Activated CD8-positive, alpha-beta T cell treated with anti-CD3 and anti-CD28 coated beads, Interleukin-2, amount 10 ng/mL, durations not matched to agents 7 days and 5 days (primary cell): ENCODE data around the gene PPP1R7. TPM values are rescaled to one million over a fixed set of nuclear protein-coding genes. Genes with fewer than 3 reads are reported as not detected.

Experiments used
- ATAC-seq: fragments of 150-1000 bp; cut with Tn5 transposase; one replicate; pipeline ENCODE4 v1.10.0; 2021; ENCODE audit warnings: moderate library complexity
- CTCF ChIA-PET: fragments of 350-600 bp; sonication (Branson Sonifier 250); formaldehyde crosslinking; loops from one replicate; lab custom pipeline; 2021; ENCODE audit warnings: antibody characterized with exemption; lab: Charles Lee
- POLR2A ChIA-PET: fragments of 350-600 bp; sonication (Branson Sonifier 250); formaldehyde crosslinking; loops from one replicate; lab custom pipeline; 2021; ENCODE audit warnings: antibody characterized with exemption; lab: Charles Lee
- DNase-seq: peaks from one replicate; pipeline ENCODE4 v3.0.0-alpha.2; 2020
- H3K27ac Mint-ChIP-seq: one replicate; pipeline ENCODE4 v1.8.0; 2021; ENCODE audit warnings: mild to moderate bottlenecking, mixed read lengths
- H3K27me3 Mint-ChIP-seq: one replicate; pipeline ENCODE4 v1.8.0; 2021; ENCODE audit warnings: low read depth, mixed read lengths
- H3K36me3 Mint-ChIP-seq: one replicate; pipeline ENCODE4 v1.8.0; 2021; ENCODE audit warnings: low read depth, mixed read lengths
- H3K4me1 Mint-ChIP-seq: one replicate; pipeline ENCODE4 v1.8.0; 2021; ENCODE audit warnings: low read depth, mixed read lengths
- H3K4me3 Mint-ChIP-seq: one replicate; pipeline ENCODE4 v1.8.0; 2021; ENCODE audit warnings: mild to moderate bottlenecking, mixed read lengths
- H3K9me3 Mint-ChIP-seq: one replicate; pipeline ENCODE4 v1.8.0; 2022; ENCODE audit warnings: mixed read lengths; ENCODE audit not compliant: insufficient read depth
- total RNA-seq, 2 experiments: library from RNA; stranded (reverse); gene quantifications; one replicate each; pipeline ENCODE4 v1.2.3, GENCODE V29; 2021

The PPP1R7 gene
- total RNA-seq, 2 experiments from 2014 or later = 90.8 to 97.2 TPM

- Mint-ChIP-seq H3K27ac (no peak overlapping the region), H3K27me3 (no peaks in the 10 kb centered on the region), H3K36me3 (peaks cover 11% of the 10 kb centered on the region), H3K4me1 (no peaks in the 10 kb centered on the region), H3K4me3 (no peak overlapping the region), H3K9me3 (no peaks in the 10 kb centered on the region)
- ATAC-seq (no peak), DNase-seq (no peak)
- ChIA-PET POLR2A (interaction anchor here (0.8 kb wide), 1 partner anchor 17 kb away, joined by 3 read pairs; no protein-coding TSS in a partner anchor), CTCF (no interaction called here)
Observed at GRCh38 chr2:241134711-241135110, 15.6 kb upstream of the PPP1R7 start.

DNA sequence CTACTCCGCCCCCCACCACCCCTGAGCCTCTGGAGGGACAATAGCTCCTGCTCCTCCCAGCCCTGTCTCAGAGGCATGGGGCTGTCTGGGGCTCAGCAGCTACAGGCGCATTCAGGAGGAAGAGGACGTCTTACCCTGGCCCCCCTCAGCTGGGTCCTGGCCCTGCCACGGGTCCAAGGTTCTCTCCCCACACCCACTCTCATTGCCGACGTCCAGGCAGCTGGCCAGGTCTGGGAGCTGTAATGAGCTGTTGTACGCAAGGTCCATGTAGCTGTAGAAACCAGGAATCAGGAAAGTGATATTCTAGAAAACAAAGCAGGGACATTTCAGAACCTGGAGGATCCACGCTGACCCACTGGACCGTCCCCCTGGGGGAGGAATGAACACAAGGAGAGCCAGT is 14.5 kb upstream of the PPP1R7 start:
- ATAC-seq (no peak), DNase-seq (no peak)
- ChIA-PET CTCF (no interaction called here), POLR2A (interaction anchor here (0.6 to 0.8 kb wide), 2 partner anchors 10 to 15 kb away, joined by 3 read pairs; no protein-coding TSS in a partner anchor)
- Mint-ChIP-seq H3K4me3 (no peak overlapping the region), H3K27me3 (no peaks in the 10 kb centered on the region), H3K36me3 (peaks cover 7% of the 10 kb centered on the region), H3K9me3 (no peaks in the 10 kb centered on the region), H3K4me1 (no peaks in the 10 kb centered on the region), H3K27ac (no peak overlapping the region)

- H3K9me3 Mint-ChIP-seq = no peaks in the 10 kb centered on the region
- ChIA-PET CTCF (interaction anchor here (1.0 kb wide), 1 partner anchor 9 kb away, joined by 3 read pairs; no protein-coding TSS in a partner anchor), POLR2A (interaction anchor here (0.6 kb wide), 1 partner anchor 10 kb away, joined by 3 read pairs; no protein-coding TSS in a partner anchor)
- no peak for ATAC-seq
- peaks cover 7% of the 10 kb centered on the region for H3K36me3 Mint-ChIP-seq
- H3K4me1 Mint-ChIP-seq = no peaks in the 10 kb centered on the region
- no peak overlapping the region for H3K27ac Mint-ChIP-seq
- no peak overlapping the region for H3K4me3 Mint-ChIP-seq
- H3K27me3 Mint-ChIP-seq = no peaks in the 10 kb centered on the region
- no peak for DNase-seq
Observed at GRCh38 chr2:241136191-241136590, 14.1 kb upstream of the PPP1R7 start.

- Mint-ChIP-seq H3K4me3 (no peak overlapping the region), H3K9me3 (no peaks in the 10 kb centered on the region), H3K4me1 (no peaks in the 10 kb centered on the region), H3K36me3 (peaks cover 7% of the 10 kb centered on the region), H3K27ac (no peak overlapping the region), H3K27me3 (no peaks in the 10 kb centered on the region)
- ChIA-PET POLR2A (no interaction called here), CTCF (interaction anchor here (1.0 kb wide), 1 partner anchor 10 kb away, joined by 3 read pairs; no protein-coding TSS in a partner anchor)
- no peak for ATAC-seq
- no peak for DNase-seq
Observed at GRCh38 chr2:241136661-241137260, 13.5 kb upstream of the PPP1R7 start.

DNA sequence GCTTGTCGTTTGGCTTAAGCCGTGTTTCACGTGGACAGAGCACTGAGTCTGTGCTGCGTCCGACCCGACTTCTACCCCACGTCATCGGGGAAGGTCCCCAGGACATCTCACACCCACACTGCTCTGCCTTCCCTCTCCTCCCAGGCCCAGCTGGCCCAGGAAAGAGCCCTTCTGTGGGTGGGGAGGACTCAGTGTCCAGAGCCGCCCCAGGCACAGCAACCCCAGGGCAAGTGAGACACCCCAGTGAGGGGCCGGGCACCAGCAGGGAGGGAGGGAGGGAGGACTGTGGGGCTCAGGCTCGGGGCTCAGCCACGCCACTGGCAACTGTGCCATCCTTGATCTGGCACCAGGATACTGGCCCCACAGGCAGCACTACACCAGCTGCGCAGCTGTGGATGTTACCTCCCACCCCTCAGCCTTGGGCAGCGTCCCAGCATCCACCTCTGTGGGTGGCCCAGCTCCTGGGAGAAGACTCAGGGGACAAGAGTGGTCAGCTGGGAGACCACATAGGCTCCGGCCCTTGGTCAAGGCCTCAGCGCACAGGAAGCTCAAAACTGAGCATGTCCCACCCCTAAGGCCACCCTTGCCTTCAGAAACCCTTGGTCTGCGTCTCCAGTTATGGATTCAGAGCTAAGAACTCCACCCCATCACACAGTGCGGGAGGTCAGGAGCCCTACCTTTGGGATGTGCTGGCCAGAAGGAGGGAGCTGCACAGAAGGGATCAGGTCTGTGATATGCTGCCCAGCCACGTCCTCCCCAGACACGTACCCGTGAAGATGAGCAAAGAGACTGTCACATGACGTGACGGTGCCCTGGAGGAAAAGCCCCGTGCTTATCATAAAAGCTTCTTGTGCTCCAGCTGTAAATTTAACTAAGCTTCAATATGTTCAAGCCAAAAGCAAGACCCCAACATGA is 12.7 kb upstream of the PPP1R7 start:
- no peak for ATAC-seq
- ChIA-PET CTCF (interaction anchor here (1.0 kb wide), 1 partner anchor 11 kb away, joined by 3 read pairs; no protein-coding TSS in a partner anchor), POLR2A (interaction anchor here (1.1 kb wide), 1 partner anchor 12 kb away, joined by 6 read pairs; the partner anchor contains the start of gene PASK)
- Mint-ChIP-seq H3K4me3 (no peak overlapping the region), H3K27me3 (no peaks in the 10 kb centered on the region), H3K36me3 (peaks cover 6% of the 10 kb centered on the region), H3K27ac (no peak overlapping the region), H3K4me1 (no peaks in the 10 kb centered on the region), H3K9me3 (no peaks in the 10 kb centered on the region)
- DNase-seq = no peak

- Mint-ChIP-seq H3K27ac (no peak overlapping the region), H3K9me3 (no peaks in the 10 kb centered on the region), H3K27me3 (no peaks in the 10 kb centered on the region), H3K4me3 (no peak overlapping the region), H3K36me3 (peaks cover 2% of the 10 kb centered on the region), H3K4me1 (no peaks in the 10 kb centered on the region)
- POLR2A ChIA-PET = interaction anchor here (1.1 kb wide), 1 partner anchor 11 kb away, joined by 6 read pairs; the partner anchor contains the start of gene PASK
- ATAC-seq (no peak), DNase-seq (no peak)
- CTCF ChIA-PET = no interaction called here
Observed at GRCh38 chr2:241138471-241138870, 11.8 kb upstream of the PPP1R7 start.

GRCh38 chr2:241139531-241140444 is 10.5 kb upstream of the PPP1R7 start:
- no peaks in the 10 kb centered on the region for H3K4me1 Mint-ChIP-seq
- H3K27me3 Mint-ChIP-seq = no peaks in the 10 kb centered on the region
- ChIA-PET POLR2A (interaction anchor here (1.8 kb wide), 1 partner anchor 11 kb away, joined by 5 read pairs; the partner anchor contains the start of gene PPP1R7), CTCF (no interaction called here)
- no peak overlapping the region for H3K4me3 Mint-ChIP-seq
- no peak overlapping the region for H3K27ac Mint-ChIP-seq
- ATAC-seq (no peak), DNase-seq (no peak)
- peaks cover 2% of the 10 kb centered on the region for H3K36me3 Mint-ChIP-seq
- H3K9me3 Mint-ChIP-seq = no peaks in the 10 kb centered on the region

DNA sequence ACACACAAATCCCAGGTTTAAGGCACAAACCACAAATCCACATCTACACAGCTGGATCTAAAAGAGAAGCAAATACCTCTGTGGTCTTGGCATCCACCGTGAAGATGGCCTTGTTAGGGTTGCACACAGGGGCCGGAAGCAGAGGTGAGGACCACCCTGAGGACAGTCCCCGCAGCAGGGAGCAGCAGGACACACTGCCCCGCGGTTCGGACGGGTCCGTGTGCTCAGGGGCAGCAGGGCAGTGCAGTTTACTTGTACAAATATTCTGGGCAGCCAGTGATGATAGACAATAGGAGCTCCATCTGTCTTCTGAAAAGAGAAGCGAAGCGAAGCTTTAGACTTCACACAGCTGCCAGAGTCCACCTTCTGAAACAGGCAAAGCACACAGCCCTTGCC is 9.8 kb upstream of the PPP1R7 start:
- no peak overlapping the region for H3K4me3 Mint-ChIP-seq
- DNase-seq (no peak), ATAC-seq (no peak)
- peaks cover 2% of the 10 kb centered on the region for H3K36me3 Mint-ChIP-seq
- H3K9me3 Mint-ChIP-seq = no peaks in the 10 kb centered on the region
- no peaks in the 10 kb centered on the region for H3K4me1 Mint-ChIP-seq
- ChIA-PET CTCF (no interaction called here), POLR2A (interaction anchor here (1.8 kb wide), 1 partner anchor 10 kb away, joined by 5 read pairs; the partner anchor contains the start of gene PPP1R7)
- no peaks in the 10 kb centered on the region for H3K27me3 Mint-ChIP-seq
- H3K27ac Mint-ChIP-seq = no peak overlapping the region

DNA sequence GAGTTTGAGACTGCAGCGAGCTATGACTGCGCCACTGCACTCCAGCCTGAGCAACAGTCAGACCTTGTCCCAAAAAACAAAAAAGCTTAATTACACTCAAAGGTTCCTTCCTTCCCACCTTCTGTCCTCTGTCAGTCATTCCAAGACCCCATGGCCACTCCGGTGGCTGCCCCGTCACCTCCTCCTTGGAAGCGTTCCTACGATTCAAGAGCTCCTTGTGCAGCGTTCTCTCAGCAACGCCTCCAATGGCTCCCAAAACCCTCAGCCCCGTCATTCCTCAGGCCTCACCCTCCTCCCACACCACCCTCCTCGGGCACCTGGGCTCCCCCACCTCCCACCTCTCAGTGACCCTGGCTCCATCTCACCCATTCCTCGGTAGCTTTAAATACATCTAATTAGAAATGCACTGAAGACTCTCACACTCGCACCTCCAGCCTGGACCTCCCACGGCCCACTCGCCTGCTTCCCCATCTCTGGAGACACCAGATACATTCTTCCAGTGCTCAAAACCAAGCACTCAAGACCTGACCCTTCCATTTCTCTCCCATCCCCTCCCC is 9.0 kb upstream of the PPP1R7 start:
- no peak for ATAC-seq
- CTCF ChIA-PET = no interaction called here

GRCh38 chr2:241142063-241142462 is 8.2 kb upstream of the PPP1R7 start:
- Mint-ChIP-seq H3K27ac (no peak overlapping the region), H3K36me3 (peaks cover 2% of the 10 kb centered on the region), H3K4me1 (no peaks in the 10 kb centered on the region), H3K27me3 (no peaks in the 10 kb centered on the region), H3K9me3 (no peaks in the 10 kb centered on the region), H3K4me3 (no peak overlapping the region)
- no peak for DNase-seq
- POLR2A ChIA-PET = no interaction called here
- CTCF ChIA-PET = no interaction called here
- ATAC-seq = no peak

More for the DNA sequence above, 9.0 kb upstream of the PPP1R7 start:
- POLR2A ChIA-PET = interaction anchor here (0.6 kb wide), 1 partner anchor 119 kb away, joined by 3 read pairs; no protein-coding TSS in a partner anchor
- DNase-seq = no peak
- no peak overlapping the region for H3K27ac Mint-ChIP-seq
- peaks cover 2% of the 10 kb centered on the region for H3K36me3 Mint-ChIP-seq
- H3K9me3 Mint-ChIP-seq = no peaks in the 10 kb centered on the region
- no peak overlapping the region for H3K4me3 Mint-ChIP-seq
- H3K4me1 Mint-ChIP-seq = no peaks in the 10 kb centered on the region
- no peaks in the 10 kb centered on the region for H3K27me3 Mint-ChIP-seq

DNA sequence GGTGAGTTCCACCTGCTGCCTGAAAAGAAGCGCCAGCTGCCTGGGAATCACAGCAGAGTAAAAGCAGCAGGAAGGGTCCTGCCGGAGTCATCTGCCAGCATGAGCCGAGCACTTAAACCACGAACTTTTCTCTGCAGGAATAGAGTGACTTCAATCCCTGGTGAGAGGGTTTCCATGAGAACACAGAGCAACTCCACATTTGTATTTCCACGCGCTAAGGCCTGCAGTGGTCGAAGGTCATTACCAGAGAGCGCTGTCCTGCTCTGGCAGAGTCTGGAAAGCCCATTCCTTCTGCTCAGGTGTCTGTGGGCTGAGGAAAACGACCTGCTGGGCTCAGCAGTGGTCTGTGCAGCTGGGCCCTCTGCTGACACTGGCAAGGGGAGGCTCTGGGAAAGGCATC is 7.7 kb upstream of the PPP1R7 start:
- ATAC-seq (no peak), DNase-seq (no peak)
- Mint-ChIP-seq H3K36me3 (peaks cover 2% of the 10 kb centered on the region), H3K27me3 (no peaks in the 10 kb centered on the region), H3K4me1 (no peaks in the 10 kb centered on the region), H3K27ac (no peak overlapping the region), H3K9me3 (no peaks in the 10 kb centered on the region), H3K4me3 (no peak overlapping the region)
- ChIA-PET POLR2A (no interaction called here), CTCF (no interaction called here)
